ENCODE results near the gene EMCN. TPM values are rescaled to one million over a fixed set of nuclear protein-coding genes. Genes with fewer than 3 reads are reported as not detected.
"Not testable (repeated sequence)": the region's sequence is repeated elsewhere in the genome, so short reads cannot be mapped to it uniquely, and the experiment has no call there.

Gene EMCN
- total and polyA plus RNA-seq, 11 donors, result 14.9 to 52.6 (median 27.4) TPM

- no peak for ATAC-seq
- intact Hi-C loops (cut with DNase I), result no loop called here
- no peak for TF ChIP-seq CTCF (IDR thresholded peaks at IDR 0.05)
- TF ChIP-seq POLR2A (IDR thresholded peaks at IDR 0.05), result no peak
- no peaks in the 10 kb centered on the region for H3K36me3 ChIP-seq
- H3K27me3 ChIP-seq, result no peaks in the 10 kb centered on the region
- H3K4me1 ChIP-seq, result peaks cover 0 to 3% (median 0%) of the 10 kb centered on the region in 12 donors
- no peak overlapping the region for H3K4me3 ChIP-seq
- no peak overlapping the region for H3K27ac ChIP-seq
- no peak for DNase-seq
- 48 to 65% (median 57%) methylated on average over 1 of the region's 1 CpG for WGBS, 4 donors
- H3K9me3 ChIP-seq, result peaks cover 0 to 20% (median 0%) of the 10 kb centered on the region in 12 donors
Observed at GRCh38 chr4:100360211-100360610, 157.6 kb downstream of the EMCN start.

GRCh38 chr4:100359441-100359840 is 158.4 kb downstream of the EMCN start:
- no peak for ATAC-seq
- TF ChIP-seq POLR2A (IDR thresholded peaks at IDR 0.05) (no peak), CTCF (IDR thresholded peaks at IDR 0.05) (no peak)
- Histone ChIP-seq H3K4me3 (no peak overlapping the region), H3K27ac (no peak overlapping the region), H3K27me3 (no peaks in the 10 kb centered on the region), H3K4me1 (peaks cover 0 to 3% (median 0%) of the 10 kb centered on the region in 12 donors), H3K9me3 (peaks cover 0 to 20% (median 0%) of the 10 kb centered on the region in 12 donors), H3K36me3 (no peaks in the 10 kb centered on the region)
- no peak for DNase-seq
- whole genome bisulfite sequencing, 4 donors, result 43 to 53% (median 48%) methylated on average over 2 of the region's 2 CpGs
- intact Hi-C loops (cut with DNase I), result no loop called here

- peaks cover 0 to 20% (median 0%) of the 10 kb centered on the region in 12 donors for H3K9me3 ChIP-seq
- H3K4me3 ChIP-seq, result no peak overlapping the region
- no peaks in the 10 kb centered on the region for H3K36me3 ChIP-seq
- no peak for DNase-seq
- H3K4me1 ChIP-seq, result peaks cover 0 to 3% (median 0%) of the 10 kb centered on the region in 12 donors
- ATAC-seq, result no peak
- intact Hi-C loops (cut with DNase I), result no loop called here
- 84 to 90% (median 89%) methylated on average over 1 of the region's 1 CpG for WGBS, 4 donors
- TF ChIP-seq CTCF (IDR thresholded peaks at IDR 0.05) (no peak), POLR2A (IDR thresholded peaks at IDR 0.05) (no peak)
- H3K27ac ChIP-seq, result no peak overlapping the region
- H3K27me3 ChIP-seq, result no peaks in the 10 kb centered on the region
Observed at GRCh38 chr4:100357542-100357941, 160.3 kb downstream of the EMCN start.

GRCh38 chr4:100356172-100356571 is 161.7 kb downstream of the EMCN start:
- intact Hi-C loops (cut with DNase I), result no loop called here
- ATAC-seq, result no peak

GRCh38 chr4:100352352-100352751 is 165.5 kb downstream of the EMCN start:
- H3K36me3 ChIP-seq; H3K4me1 ChIP-seq; intact Hi-C loops (cut with DNase I); H3K4me3 ChIP-seq; H3K27ac ChIP-seq; ATAC-seq; H3K27me3 ChIP-seq; DNase-seq: not testable (repeated sequence)
- H3K9me3 ChIP-seq, result peaks cover 0 to 11% (median 0%) of the 10 kb centered on the region in 12 donors
- 74 to 92% (median 91%) methylated on average over 3 of the region's 3 CpGs for WGBS, 4 donors

More at GRCh38 chr4:100356172-100356571, 161.7 kb downstream of the EMCN start:
- DNase-seq, result no peak
- TF ChIP-seq CTCF (IDR thresholded peaks at IDR 0.05) (no peak), POLR2A (IDR thresholded peaks at IDR 0.05) (no peak)
- peaks cover 0 to 20% (median 0%) of the 10 kb centered on the region in 12 donors for H3K9me3 ChIP-seq
- no peaks in the 10 kb centered on the region for H3K27me3 ChIP-seq
- no peaks in the 10 kb centered on the region for H3K36me3 ChIP-seq
- WGBS, 4 donors, result 75 to 90% (median 75%) methylated on average over 1 of the region's 1 CpG
- no peak overlapping the region for H3K27ac ChIP-seq
- no peak overlapping the region for H3K4me3 ChIP-seq
- peaks cover 0 to 3% (median 0%) of the 10 kb centered on the region in 12 donors for H3K4me1 ChIP-seq
